OCI-LY7 (cell line): ENCODE measurements around the gene LCNL1.

Experiments
- EZH2phosphoT487 ChIP-seq: fragments of 200-600 bp; sonication (generic); IDR thresholded peaks from 2 replicates; pipeline ENCODE4 v1.6.1; 2018; ENCODE audit warnings: low read depth, borderline replicate concordance, mild to moderate bottlenecking, mixed run types, antibody characterized with exemption, low read length, moderate library complexity, mixed read lengths
- TF ChIP-seq, protein P1 (sequence below): fragments of 200-600 bp; sonication (generic); conservative IDR thresholded peaks from 2 replicates; pipeline ENCODE4 v1.5.1; 2014; ENCODE audit warnings: mild to moderate bottlenecking, antibody characterized with exemption, low read length, moderate library complexity, mixed read lengths

DNA sequence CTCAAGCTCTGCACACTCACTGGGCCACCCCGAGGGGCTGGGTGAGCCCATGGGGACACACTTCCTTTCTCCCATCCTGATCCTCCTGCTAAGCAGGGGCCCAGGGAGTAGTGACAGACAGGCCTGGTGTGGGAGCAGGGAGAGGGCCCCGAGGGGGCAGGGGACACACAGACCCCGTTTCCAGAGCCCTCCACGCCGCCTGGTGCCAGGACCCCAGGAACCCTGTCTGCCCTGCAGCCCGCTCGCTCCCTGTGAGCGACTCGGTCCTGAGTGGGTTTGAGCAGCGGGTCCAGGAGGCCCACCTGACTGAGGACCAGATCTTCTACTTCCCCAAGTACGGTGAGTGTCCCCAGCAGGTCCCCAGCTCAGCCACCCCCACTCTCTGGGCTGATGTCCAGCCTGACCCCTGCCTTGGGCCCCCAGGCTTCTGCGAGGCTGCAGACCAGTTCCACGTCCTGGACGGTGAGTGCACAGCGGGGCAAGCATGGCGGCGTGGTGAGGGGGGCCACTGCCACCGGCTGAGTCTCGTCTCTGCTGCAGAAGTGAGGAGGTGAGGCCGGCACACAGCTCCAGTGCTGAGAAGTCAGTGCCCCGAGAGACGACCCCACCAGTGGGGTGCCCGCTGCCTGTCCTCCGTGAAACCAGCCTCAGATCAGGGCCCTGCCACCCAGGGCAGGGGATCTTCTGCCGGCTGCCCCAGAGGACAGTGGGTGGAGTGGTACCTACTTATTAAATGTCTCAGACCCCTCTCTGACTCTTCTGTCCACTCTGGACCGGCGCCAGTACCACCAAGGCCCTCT is 36.4 kb upstream of the LCNL1 start:
- TF ChIP-seq, protein P1, sequence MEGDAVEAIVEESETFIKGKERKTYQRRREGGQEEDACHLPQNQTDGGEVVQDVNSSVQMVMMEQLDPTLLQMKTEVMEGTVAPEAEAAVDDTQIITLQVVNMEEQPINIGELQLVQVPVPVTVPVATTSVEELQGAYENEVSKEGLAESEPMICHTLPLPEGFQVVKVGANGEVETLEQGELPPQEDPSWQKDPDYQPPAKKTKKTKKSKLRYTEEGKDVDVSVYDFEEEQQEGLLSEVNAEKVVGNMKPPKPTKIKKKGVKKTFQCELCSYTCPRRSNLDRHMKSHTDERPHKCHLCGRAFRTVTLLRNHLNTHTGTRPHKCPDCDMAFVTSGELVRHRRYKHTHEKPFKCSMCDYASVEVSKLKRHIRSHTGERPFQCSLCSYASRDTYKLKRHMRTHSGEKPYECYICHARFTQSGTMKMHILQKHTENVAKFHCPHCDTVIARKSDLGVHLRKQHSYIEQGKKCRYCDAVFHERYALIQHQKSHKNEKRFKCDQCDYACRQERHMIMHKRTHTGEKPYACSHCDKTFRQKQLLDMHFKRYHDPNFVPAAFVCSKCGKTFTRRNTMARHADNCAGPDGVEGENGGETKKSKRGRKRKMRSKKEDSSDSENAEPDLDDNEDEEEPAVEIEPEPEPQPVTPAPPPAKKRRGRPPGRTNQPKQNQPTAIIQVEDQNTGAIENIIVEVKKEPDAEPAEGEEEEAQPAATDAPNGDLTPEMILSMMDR = no peak
- no peak for TF ChIP-seq EZH2phosphoT487
